GM23338 (cell line): ENCODE measurements around the gene ITPR2. TPM values are rescaled to one million over a fixed set of nuclear protein-coding genes. Genes with fewer than 3 reads are reported as not detected.

Experiments
- ATAC-seq: fragments of 200-7000 bp; cut with Tn5 transposase; 3 replicates; pipeline ENCODE4 v1.9.1; 2020
- DNase-seq: peaks from one replicate; pipeline ENCODE4 v3.0.0-alpha.2; 2015; ENCODE audit warnings: low spot score
- H2AFZ ChIP-seq: fragments of 200-600 bp; sonication (generic); 2 replicates; pipeline ENCODE4 v1.8.0; 2016; ENCODE audit warnings: antibody characterized with exemption, mild to moderate bottlenecking, moderate library complexity
- H3F3A ChIP-seq: fragments of 200-600 bp; sonication (generic); replicated peaks from 2 replicates; pipeline ENCODE4 v1.8.0; 2017; ENCODE audit warnings: antibody characterized with exemption, mixed run types, low read depth
- H3K27ac ChIP-seq: fragments of 200-600 bp; sonication (generic); 2 replicates; pipeline ENCODE4 v1.6.1; 2016; ENCODE audit warnings: low read depth
- H3K27me3 ChIP-seq: fragments of 200-600 bp; sonication (generic); 2 replicates; pipeline ENCODE4 v1.8.0; 2016; ENCODE audit warnings: mild to moderate bottlenecking, mixed run types, moderate library complexity; ENCODE audit not compliant: insufficient read depth
- H3K36me3 ChIP-seq: fragments of 200-600 bp; sonication (generic); 2 replicates; pipeline ENCODE4 v1.8.0; 2016; ENCODE audit warnings: mild to moderate bottlenecking; ENCODE audit not compliant: insufficient read depth
- H3K4me1 ChIP-seq: fragments of 200-600 bp; sonication (generic); 2 replicates; pipeline ENCODE4 v1.8.0; 2016; ENCODE audit warnings: mild to moderate bottlenecking, moderate library complexity; ENCODE audit not compliant: insufficient read depth
- H3K4me2 ChIP-seq: fragments of 200-600 bp; sonication (generic); 2 replicates; pipeline ENCODE4 v1.7.1; 2017; ENCODE audit warnings: mixed run types
- H3K4me3 ChIP-seq: fragments of 200-600 bp; sonication (generic); 2 replicates; pipeline ENCODE4 v1.6.1; 2016; ENCODE audit warnings: mixed run types
- H3K79me2 ChIP-seq: fragments of 200-600 bp; sonication (generic); replicated peaks from 2 replicates; pipeline ENCODE4 v1.8.0; 2017; ENCODE audit warnings: mild to moderate bottlenecking; ENCODE audit not compliant: insufficient read depth
- H3K9me2 ChIP-seq: fragments of 200-600 bp; sonication (generic); 2 replicates; pipeline ENCODE4 v1.8.0; 2017; ENCODE audit not compliant: insufficient read depth
- H4K20me1 ChIP-seq: fragments of 200-600 bp; sonication (generic); replicated peaks from 2 replicates; pipeline ENCODE4 v1.8.0; 2017; ENCODE audit warnings: mild to moderate bottlenecking; ENCODE audit not compliant: insufficient read depth
- H3K27ac Mint-ChIP-seq: 2 replicates; pipeline ENCODE4 v1.8.0; 2020; ENCODE audit warnings: inconsistent platforms, mild to moderate bottlenecking, moderate library complexity, mixed read lengths
- H3K27me3 Mint-ChIP-seq: 3 replicates; pipeline ENCODE4 v1.8.0; 2022; ENCODE audit warnings: low read depth, mild to moderate bottlenecking, moderate library complexity, mixed read lengths, inconsistent platforms; ENCODE audit not compliant: insufficient read depth, poor library complexity
- H3K36me3 Mint-ChIP-seq: 3 replicates; pipeline ENCODE4 v1.8.0; 2021; ENCODE audit warnings: low read depth, mild to moderate bottlenecking, inconsistent platforms, moderate library complexity, mixed read lengths
- H3K4me1 Mint-ChIP-seq: 3 replicates; pipeline ENCODE4 v1.8.0; 2020; ENCODE audit warnings: mild to moderate bottlenecking, inconsistent platforms, mixed read lengths
- H3K4me3 Mint-ChIP-seq: 3 replicates; pipeline ENCODE4 v1.8.0; 2021; ENCODE audit warnings: moderate library complexity, mild to moderate bottlenecking, inconsistent platforms, mixed read lengths
- H3K9me3 Mint-ChIP-seq: 3 replicates; pipeline ENCODE4 v1.8.0; 2020; ENCODE audit warnings: moderate library complexity, mild to moderate bottlenecking, inconsistent platforms, mixed read lengths
- CREB1 ChIP-seq: fragments of 250-450 bp; sonication (Bioruptor Pico); IDR thresholded peaks from 2 replicates; pipeline ENCODE4 v1.5.0; 2020; ENCODE audit warnings: low read depth, mild to moderate bottlenecking, moderate library complexity
- EZH2 ChIP-seq: fragments of 200-600 bp; sonication (generic); IDR thresholded peaks from one replicate; pipeline ENCODE4 v1.8.0; 2017; ENCODE audit warnings: antibody characterized with exemption, mild to moderate bottlenecking, low read depth; ENCODE audit not compliant: unreplicated experiment
- EZH2phosphoT487 ChIP-seq: fragments of 200-600 bp; sonication (generic); IDR thresholded peaks from one replicate; pipeline ENCODE4 v1.8.1; 2018; ENCODE audit warnings: antibody characterized with exemption; ENCODE audit not compliant: unreplicated experiment
- JUNB ChIP-seq: IDR thresholded peaks from one replicate; pipeline ENCODE4 v1.6.1; 2016; ENCODE audit warnings: antibody characterized with exemption; ENCODE audit not compliant: unreplicated experiment
- NANOG ChIP-seq: IDR thresholded peaks from 2 replicates; pipeline ENCODE4 v1.6.1; 2016; ENCODE audit warnings: antibody characterized with exemption, borderline replicate concordance
- POLR2AphosphoS5 ChIP-seq: IDR thresholded peaks from 2 replicates; pipeline ENCODE4 v1.6.1; 2016; ENCODE audit warnings: antibody characterized with exemption, low read depth
- ZNF114 ChIP-seq: fragments of 250-450 bp; sonication (Bioruptor Pico); IDR thresholded peaks from 2 replicates; pipeline ENCODE4 v1.5.0; 2020; ENCODE audit warnings: mild to moderate bottlenecking, moderate library complexity
- ZNF331 ChIP-seq: fragments of 250-450 bp; sonication (Bioruptor Pico); IDR thresholded peaks from 2 replicates; pipeline ENCODE4 v1.5.0; 2020; ENCODE audit warnings: low read depth, mild to moderate bottlenecking, moderate library complexity
- ZNF462 ChIP-seq: fragments of 250-450 bp; sonication (Bioruptor Pico); IDR thresholded peaks from 2 replicates; pipeline ENCODE4 v1.5.0; 2020; ENCODE audit warnings: mild to moderate bottlenecking, moderate library complexity
- polyA plus RNA-seq: library from polyadenylated mRNA; unstranded; fragments of >200 nt; fragmentation: Nextera tagmentation; extraction: Ambion mirVana; gene quantifications from 2 replicates; pipeline ENCODE4 v1.2.1, GENCODE V29; 2016
- total RNA-seq: library from RNA; depleted of rRNA; stranded (reverse); fragments of >200 nt; shearing (Covaris generic); gene quantifications from 2 replicates; pipeline ENCODE4 v1.2.3, GENCODE V29; 2014

Gene ITPR2
- total and polyA plus RNA-seq, 2 experiments from 2014 or later = 44.5 to 65.2 TPM

- Histone ChIP-seq H3K4me2 (no peak overlapping the region), H3K4me1 (no peaks in the 10 kb centered on the region), H3K27me3 (no peaks in the 10 kb centered on the region), H3K27ac (no peak overlapping the region), H2AFZ (no peak overlapping the region), H4K20me1 (peaks cover 9% of the 10 kb centered on the region), H3K9me2 (no peaks in the 10 kb centered on the region), H3K79me2 (no peaks in the 10 kb centered on the region), H3K36me3 (peaks cover 13% of the 10 kb centered on the region), H3K4me3 (no peak overlapping the region), H3F3A (no peaks in the 10 kb centered on the region)
- H3K4me1 Mint-ChIP-seq = no peaks in the 10 kb centered on the region
- no peak for TF ChIP-seq POLR2AphosphoS5
- no peak for TF ChIP-seq ZNF114 (CRISPR knock-in tag)
- TF ChIP-seq ZNF462 (CRISPR knock-in tag) = no peak
- no peak for TF ChIP-seq JUNB
- no peak for TF ChIP-seq ZNF331 (CRISPR knock-in tag)
- no peak for TF ChIP-seq EZH2phosphoT487
- no peak for TF ChIP-seq EZH2
- no peaks in the 10 kb centered on the region for H3K9me3 Mint-ChIP-seq
- H3K36me3 Mint-ChIP-seq = 0 out of 3 replicates have a peak, but pooled peaks cover 4% of the 10 kb centered on the region
- no peak for ATAC-seq
- no peak for DNase-seq
- no peak overlapping the region for H3K27ac Mint-ChIP-seq
- H3K27me3 Mint-ChIP-seq = no peaks in the 10 kb centered on the region
- H3K4me3 Mint-ChIP-seq = no peak overlapping the region
These were observed 436.6 kb downstream of the ITPR2 start for GRCh38 chr12:26396402-26396801.

- Mint-ChIP-seq H3K27ac (no peak overlapping the region), H3K36me3 (peaks cover 25% of the 10 kb centered on the region), H3K4me1 (no peaks in the 10 kb centered on the region; the same call in 2 of the 3 replicates), H3K4me3 (no peak overlapping the region), H3K27me3 (no peaks in the 10 kb centered on the region), H3K9me3 (no peaks in the 10 kb centered on the region)
- H3K79me2 ChIP-seq = no peaks in the 10 kb centered on the region
- DNase-seq (no peak), ATAC-seq (no peak)
- H3K4me1 ChIP-seq = no peaks in the 10 kb centered on the region
- H3K4me3 ChIP-seq = no peak overlapping the region
- H3K9me2 ChIP-seq = no peaks in the 10 kb centered on the region
- no peaks in the 10 kb centered on the region for H3F3A ChIP-seq
- no peak overlapping the region for H2AFZ ChIP-seq
- H3K4me2 ChIP-seq = no peak overlapping the region
- H4K20me1 ChIP-seq = no peaks in the 10 kb centered on the region
- H3K27ac ChIP-seq = no peak overlapping the region
- peaks cover 7% of the 10 kb centered on the region; the same call in 1 of the 2 replicates for H3K36me3 ChIP-seq
- no peaks in the 10 kb centered on the region for H3K27me3 ChIP-seq
- no peak for TF ChIP-seq ZNF114 (CRISPR knock-in tag)
- TF ChIP-seq EZH2phosphoT487 = no peak
- TF ChIP-seq NANOG = no peak
- no peak for TF ChIP-seq POLR2AphosphoS5
- TF ChIP-seq CREB1 (CRISPR knock-in tag) = no peak
These were observed 443.7 kb downstream of the ITPR2 start for GRCh38 chr12:26389343-26389742.
